Measurements from ENCODE around the gene RUNX3. TPM values are rescaled to one million over a fixed set of nuclear protein-coding genes. Genes with fewer than 3 reads are reported as not detected.

Gene RUNX3
- total RNA-seq, 1 experiment from 2014 or later: 0.33 TPM

- H2BK20ac ChIP-seq (ENCODE audit: low read depth, low read length, poor library complexity, severe bottlenecking): no peak overlapping the region
- H2BK5ac ChIP-seq (ENCODE audit: insufficient read length, low read length): no peak overlapping the region
- H3K4me1 ChIP-seq (ENCODE audit: insufficient read depth, low read length): no peaks in the 10 kb centered on the region
- H3K4me3 Mint-ChIP-seq: no peak overlapping the region
- H2AK5ac ChIP-seq (ENCODE audit: insufficient read length, low read length): no peak overlapping the region
- no peaks in the 10 kb centered on the region for H3K4me1 Mint-ChIP-seq
- H3K27me3 ChIP-seq (ENCODE audit: insufficient read depth, low read length): no peaks in the 10 kb centered on the region
- no peaks in the 10 kb centered on the region for H3K79me1 ChIP-seq (ENCODE audit: insufficient read depth, low read depth, low read length, poor library complexity, severe bottlenecking)
- H2BK15ac ChIP-seq (ENCODE audit: low read depth, low read length): no peak overlapping the region
- peaks cover 6% of the 10 kb centered on the region for H3K27me3 Mint-ChIP-seq (ENCODE audit: low read depth)
- no peak overlapping the region for H3K9ac ChIP-seq (ENCODE audit: extremely low read depth, insufficient read length, low read length)
- no peak overlapping the region for H3K4ac ChIP-seq (ENCODE audit: low read depth, low read length)
- H3K18ac ChIP-seq (ENCODE audit: insufficient read length, low read depth, low read length): no peak overlapping the region
- peaks cover 5 to 14% (median 5%) of the 10 kb centered on the region in 3 experiments; a peak in 5 of 7 replicates for H3K36me3 Mint-ChIP-seq (ENCODE audit: insufficient read depth in 1 of 3, low read depth in 3 of 3)
- H4K8ac ChIP-seq (replicated peaks; ENCODE audit: insufficient read length, low read depth, low read length): no peak overlapping the region
- no peak for TF ChIP-seq CTCF (conservative IDR thresholded peaks at IDR 0.05)
- DNase-seq: no peak
- H3K9me3 Mint-ChIP-seq: peaks cover 22 to 25% of the 10 kb centered on the region in 2 experiments
- H3T11ph ChIP-seq (ENCODE audit: low read length): no peak overlapping the region
- H3K23ac ChIP-seq (ENCODE audit: insufficient read length, low read depth, low read length): no peak overlapping the region
- H2BK12ac ChIP-seq (ENCODE audit: insufficient read length, low read depth, low read length): no peak overlapping the region
- no peaks in the 10 kb centered on the region for H3K23me2 ChIP-seq (ENCODE audit: insufficient read length, low read depth, low read length, poor library complexity, severe bottlenecking)
- H3K56ac ChIP-seq (ENCODE audit: insufficient read length, low read depth, low read length): no peak overlapping the region
- H3K14ac ChIP-seq (ENCODE audit: insufficient read depth, low read length): no peak overlapping the region
- no peak overlapping the region for H4K91ac ChIP-seq (ENCODE audit: insufficient read length, low read depth, low read length)
- no peak overlapping the region for H3K4me2 ChIP-seq (ENCODE audit: insufficient read depth, insufficient read length, low read length)
- no peak overlapping the region for H3K27ac ChIP-seq (ENCODE audit: insufficient read length, low read depth, low read length)
- no CpG with 5 or more reads among the region's 8 CpGs for WGBS (ENCODE audit: extremely low coverage, insufficient read length, low lambda C conversion rate)
- H4K5ac ChIP-seq (ENCODE audit: insufficient read length, low read depth, low read length): no peak overlapping the region
- no peak overlapping the region for H2BK120ac ChIP-seq (ENCODE audit: low read depth, low read length, poor library complexity, severe bottlenecking)
- no peaks in the 10 kb centered on the region for H4K20me1 ChIP-seq (ENCODE audit: control insufficient read depth, insufficient read depth, insufficient read length)
- peaks cover 4% of the 10 kb centered on the region for H3K9me3 ChIP-seq (ENCODE audit: control insufficient read depth, low read depth, low read length)
- H2AFZ ChIP-seq (ENCODE audit: low read length): no peak overlapping the region
- H3K79me2 ChIP-seq (ENCODE audit: insufficient read depth, low read length): no peaks in the 10 kb centered on the region
- no peak overlapping the region for H3K27ac Mint-ChIP-seq
Observed at GRCh38 chr1:24894002-24894401, 36.1 kb downstream of the RUNX3 start.

Measured in H9 (cell line).